K562 (cell line): Measurements from ENCODE around the gene CBLC. TPM values are rescaled to one million over a fixed set of nuclear protein-coding genes. Genes with fewer than 3 reads are reported as not detected.

ENCODE experiments used
- EHMT2 ChIP-seq: fragments of 450-650 bp; IDR thresholded peaks from 2 replicates; pipeline ENCODE4 v1.6.1; 2018; ENCODE audit warnings: antibody characterized with exemption
- FOXK2 ChIP-seq, 2 experiments: fragments of 450-650 bp; IDR thresholded peaks in 1 of 2; conservative IDR thresholded peaks in 1 of 2; 2 replicates each; pipeline ENCODE4 v1.6.1; 2016; ENCODE audit warnings: low read depth in 2 of 2, mild to moderate bottlenecking in 1 of 2
- NFRKB ChIP-seq: fragments of 450-650 bp; IDR thresholded peaks from 2 replicates; pipeline ENCODE4 v1.6.1; 2016; ENCODE audit warnings: low read depth
- POLR3A ChIP-seq: IDR thresholded peaks from 2 replicates; pipeline ENCODE4 v1.6.1; 2011; ENCODE audit warnings: borderline replicate concordance, mild to moderate bottlenecking, moderate library complexity; ENCODE audit not compliant: insufficient read length, insufficient read depth; ENCODE audit errors: extremely low read depth
- SP1 ChIP-seq: sonication (generic); formaldehyde crosslinking; IDR thresholded peaks from 2 replicates; pipeline ENCODE4 v1.8.1; 2022; ENCODE audit warnings: mild to moderate bottlenecking, missing genetic modification reagents
- ZFP1 ChIP-seq: fragments of 450-650 bp; formaldehyde crosslinking; IDR thresholded peaks from 2 replicates; pipeline ENCODE4 v1.4.0; 2020; ENCODE audit warnings: mild to moderate bottlenecking, mixed read lengths
- polyA plus RNA-seq, 8 experiments: library from polyadenylated mRNA; depleted of rRNA in 4 of 8; stranded (reverse) in 5 of 8; unstranded in 3 of 8; fragments of >200 nt; fragmentation: Nextera tagmentation in 2 of 8; fragmentation: Illumina TruSeq in 1 of 8; extraction: Ambion mirVana in 2 of 8; extraction: Trizol in 1 of 8; gene quantifications; 2 replicates each; pipeline versions ENCODE4 v1.2.1 to v1.2.3, GENCODE V29; 2011 to 2014; ENCODE audit warnings: inconsistent platforms in 1 of 8, missing spikeins in 1 of 8
- total RNA-seq, 7 experiments: library from RNA; depleted of rRNA in 6 of 7; stranded (reverse); fragments of >200 nt in 6 of 7; fragmentation: Illumina TruSeq in 2 of 7; extraction: Trizol in 2 of 7; gene quantifications; 2 replicates each; pipeline versions ENCODE4 v1.2.1 to v1.2.3, GENCODE V29; 2011 to 2021; ENCODE audit warnings: low replicate concordance in 1 of 7
- TF ChIP-seq, protein P1 (sequence below): fragments of 450-650 bp; IDR thresholded peaks from 2 replicates; pipeline ENCODE4 v1.6.1; 2014; ENCODE audit warnings: low read depth, mild to moderate bottlenecking, moderate library complexity, borderline replicate concordance
- TF ChIP-seq, protein P2 (sequence below): sonication (generic); formaldehyde crosslinking; IDR thresholded peaks from 2 replicates; pipeline ENCODE4 v1.8.1; 2022; ENCODE audit warnings: missing genetic modification reagents
- TF ChIP-seq, protein P3 (sequence below): fragments of 450-650 bp; IDR thresholded peaks from 2 replicates; pipeline ENCODE4 v1.6.1; 2018; ENCODE audit warnings: mild to moderate bottlenecking, low read depth; ENCODE audit not compliant: partially characterized antibody

CBLC gene
- total and polyA plus RNA-seq, 9 of the 15 experiments (the other 6 are each of a cell fraction or from before 2014, with no cell fraction given), result 0.09 TPM; not detected in 8

DNA sequence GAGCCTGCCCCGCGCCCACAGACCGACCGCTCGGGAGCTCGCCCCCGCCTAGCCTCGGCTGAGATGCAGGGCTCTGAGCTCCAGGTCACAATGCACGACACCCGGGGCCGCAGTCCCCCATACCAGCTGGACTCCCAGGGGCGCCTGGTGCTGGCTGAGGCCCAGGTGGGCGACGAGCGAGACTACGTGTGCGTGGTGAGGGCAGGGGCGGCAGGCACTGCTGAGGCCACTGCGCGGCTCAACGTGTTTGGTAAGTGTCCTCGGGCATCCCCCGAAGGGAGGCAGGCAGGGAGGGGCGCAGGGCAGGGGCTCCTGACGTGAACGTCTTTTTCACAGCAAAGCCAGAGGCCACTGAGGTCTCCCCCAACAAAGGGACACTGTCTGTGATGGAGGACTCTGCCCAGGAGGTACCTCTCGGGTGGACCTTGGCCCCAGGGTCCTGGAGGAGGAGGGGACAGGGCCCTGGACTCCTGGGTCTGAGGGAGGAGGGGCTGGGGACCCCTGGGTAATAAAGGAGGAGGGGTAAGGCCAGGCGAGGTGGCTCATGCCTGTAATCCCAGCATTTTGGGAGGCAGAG is 34.5 kb downstream of the CBLC start (continued):
- TF ChIP-seq, protein P1, sequence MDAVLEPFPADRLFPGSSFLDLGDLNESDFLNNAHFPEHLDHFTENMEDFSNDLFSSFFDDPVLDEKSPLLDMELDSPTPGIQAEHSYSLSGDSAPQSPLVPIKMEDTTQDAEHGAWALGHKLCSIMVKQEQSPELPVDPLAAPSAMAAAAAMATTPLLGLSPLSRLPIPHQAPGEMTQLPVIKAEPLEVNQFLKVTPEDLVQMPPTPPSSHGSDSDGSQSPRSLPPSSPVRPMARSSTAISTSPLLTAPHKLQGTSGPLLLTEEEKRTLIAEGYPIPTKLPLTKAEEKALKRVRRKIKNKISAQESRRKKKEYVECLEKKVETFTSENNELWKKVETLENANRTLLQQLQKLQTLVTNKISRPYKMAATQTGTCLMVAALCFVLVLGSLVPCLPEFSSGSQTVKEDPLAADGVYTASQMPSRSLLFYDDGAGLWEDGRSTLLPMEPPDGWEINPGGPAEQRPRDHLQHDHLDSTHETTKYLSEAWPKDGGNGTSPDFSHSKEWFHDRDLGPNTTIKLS, result no peak
- TF ChIP-seq NFRKB, result no peak
- no peak for TF ChIP-seq POLR3A
- TF ChIP-seq FOXK2 (conservative IDR thresholded peaks at IDR 0.05 in 1 of 2, IDR thresholded peaks at IDR 0.05 in 1 of 2; ENCODE audit: low read depth in 2 of 2), result no peak
- TF ChIP-seq ZFP1 (CRISPR knock-in tag), result no peak
- no peak for TF ChIP-seq SP1 (CRISPR knock-in tag)
- TF ChIP-seq, protein P2, sequence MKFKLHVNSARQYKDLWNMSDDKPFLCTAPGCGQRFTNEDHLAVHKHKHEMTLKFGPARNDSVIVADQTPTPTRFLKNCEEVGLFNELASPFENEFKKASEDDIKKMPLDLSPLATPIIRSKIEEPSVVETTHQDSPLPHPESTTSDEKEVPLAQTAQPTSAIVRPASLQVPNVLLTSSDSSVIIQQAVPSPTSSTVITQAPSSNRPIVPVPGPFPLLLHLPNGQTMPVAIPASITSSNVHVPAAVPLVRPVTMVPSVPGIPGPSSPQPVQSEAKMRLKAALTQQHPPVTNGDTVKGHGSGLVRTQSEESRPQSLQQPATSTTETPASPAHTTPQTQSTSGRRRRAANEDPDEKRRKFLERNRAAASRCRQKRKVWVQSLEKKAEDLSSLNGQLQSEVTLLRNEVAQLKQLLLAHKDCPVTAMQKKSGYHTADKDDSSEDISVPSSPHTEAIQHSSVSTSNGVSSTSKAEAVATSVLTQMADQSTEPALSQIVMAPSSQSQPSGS (CRISPR knock-in tag), result no peak
- TF ChIP-seq, protein P3, sequence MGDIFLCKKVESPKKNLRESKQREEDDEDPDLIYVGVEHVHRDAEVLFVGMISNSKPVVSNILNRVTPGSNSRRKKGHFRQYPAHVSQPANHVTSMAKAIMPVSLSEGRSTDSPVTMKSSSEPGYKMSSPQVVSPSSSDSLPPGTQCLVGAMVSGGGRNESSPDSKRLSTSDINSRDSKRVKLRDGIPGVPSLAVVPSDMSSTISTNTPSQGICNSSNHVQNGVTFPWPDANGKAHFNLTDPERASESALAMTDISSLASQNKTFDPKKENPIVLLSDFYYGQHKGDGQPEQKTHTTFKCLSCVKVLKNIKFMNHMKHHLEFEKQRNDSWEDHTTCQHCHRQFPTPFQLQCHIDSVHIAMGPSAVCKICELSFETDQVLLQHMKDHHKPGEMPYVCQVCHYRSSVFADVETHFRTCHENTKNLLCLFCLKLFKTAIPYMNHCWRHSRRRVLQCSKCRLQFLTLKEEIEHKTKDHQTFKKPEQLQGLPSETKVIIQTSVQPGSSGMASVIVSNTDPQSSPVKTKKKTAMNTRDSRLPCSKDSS, result no peak
- no peak for TF ChIP-seq EHMT2
